ENCODE data around the gene RAB23.

GRCh38 chr6:57198926-57199636, 23.0 kb downstream of the RAB23 start:
- no peak for TF ChIP-seq CTCF (IDR thresholded peaks at IDR 0.05; ENCODE audit: poor library complexity)
- no peak for TF ChIP-seq EZH2 (IDR thresholded peaks at IDR 0.05; ENCODE audit: borderline replicate concordance)
